IMR-90 (cell line): ENCODE measurements around the gene PVALEF. TPM values are rescaled to one million over a fixed set of nuclear protein-coding genes. Genes with fewer than 3 reads are reported as not detected.

Experiments used
- ATAC-seq: fragments of 200-7000 bp; cut with Tn5 transposase; 2 replicates; pipeline ENCODE4 v1.9.1; 2020; ENCODE audit warnings: low read depth, mild to moderate bottlenecking, moderate library complexity
- BruUV-seq: library from RNA; stranded (reverse); fragments of 400-500 nt; replicated peaks from 2 replicates; lab custom pipeline; 2021; lab: Mats Ljungman, UMichigan
- CTCF ChIA-PET: fragments of 300-600 bp; formaldehyde crosslinking; extraction: SDS; loops from one replicate; lab custom pipeline; 2021; ENCODE audit warnings: antibody characterized with exemption; lab: Yijun Ruan, JAX
- POLR2A ChIA-PET: fragments of 300-600 bp; sonication (Branson Sonifier 250); formaldehyde crosslinking; loops from one replicate; lab custom pipeline; 2022; ENCODE audit warnings: antibody characterized with exemption; ENCODE audit not compliant: unreplicated experiment; lab: Charles Lee
- DNase-seq: peaks from one replicate; pipeline ENCODE4 v3.0.0; 2013
- H2AFZ ChIP-seq: replicated peaks from 2 replicates; pipeline ENCODE3; 2013; ENCODE audit warnings: low read length, mild to moderate bottlenecking; ENCODE audit not compliant: poor library complexity
- H2AK5ac ChIP-seq: 2 replicates; pipeline ENCODE4 v1.6.1; 2013; ENCODE audit warnings: low read depth, low read length, inconsistent platforms
- H2AK9ac ChIP-seq: replicated peaks from 2 replicates; pipeline ENCODE3; 2013; ENCODE audit warnings: mild to moderate bottlenecking, low read depth, low read length, moderate library complexity; ENCODE audit not compliant: poor library complexity
- H2BK120ac ChIP-seq: 2 replicates; pipeline ENCODE4 v1.6.1; 2013; ENCODE audit warnings: low read depth, low read length, inconsistent platforms
- H2BK15ac ChIP-seq: 3 replicates; pipeline ENCODE4 v1.6.1; 2013; ENCODE audit warnings: low read depth, low read length, inconsistent platforms
- H2BK20ac ChIP-seq: 2 replicates; pipeline ENCODE4 v1.6.1; 2013; ENCODE audit warnings: low read depth, mild to moderate bottlenecking, inconsistent platforms, low read length, moderate library complexity
- H2BK5ac ChIP-seq: 2 replicates; pipeline ENCODE4 v1.6.1; 2013; ENCODE audit warnings: mild to moderate bottlenecking, low read depth, low read length, inconsistent platforms; ENCODE audit not compliant: poor library complexity, severe bottlenecking
- H3K14ac ChIP-seq: replicated peaks from 2 replicates; pipeline ENCODE4 v1.6.1; 2013; ENCODE audit warnings: low read depth, low read length, inconsistent platforms
- H3K18ac ChIP-seq: 2 replicates; pipeline ENCODE4 v1.6.1; 2013; ENCODE audit warnings: low read depth, low read length, control low read depth
- H3K23ac ChIP-seq: 2 replicates; pipeline ENCODE4 v1.6.1; 2013; ENCODE audit warnings: low read depth, low read length, inconsistent platforms
- H3K27ac ChIP-seq: 2 replicates; pipeline ENCODE4 v1.5.1; 2013; ENCODE audit warnings: mild to moderate bottlenecking, control low read depth, low read length; ENCODE audit not compliant: insufficient read depth
- H3K27me3 ChIP-seq: 2 replicates; pipeline ENCODE4 v1.6.1; 2013; ENCODE audit warnings: low read length; ENCODE audit not compliant: control insufficient read depth, insufficient read depth
- H3K36me3 ChIP-seq: 2 replicates; pipeline ENCODE4 v1.6.1; 2013; ENCODE audit warnings: low read length, mixed read lengths; ENCODE audit not compliant: control insufficient read depth, insufficient read depth
- H3K4ac ChIP-seq: 2 replicates; pipeline ENCODE4 v1.6.1; 2013; ENCODE audit warnings: low read depth, low read length, inconsistent platforms
- H3K4me1 ChIP-seq: 2 replicates; pipeline ENCODE4 v1.6.1; 2013; ENCODE audit warnings: low read length, mixed read lengths; ENCODE audit not compliant: control insufficient read depth, insufficient read depth
- H3K4me2 ChIP-seq: 2 replicates; pipeline ENCODE4 v1.6.1; 2013; ENCODE audit warnings: low read depth, mild to moderate bottlenecking, control low read depth, low read length, moderate library complexity
- H3K4me3 ChIP-seq: 2 replicates; pipeline ENCODE4 v1.5.1; 2013; ENCODE audit warnings: low read depth, mild to moderate bottlenecking, control low read depth, low read length, moderate library complexity; ENCODE audit not compliant: insufficient read depth
- H3K56ac ChIP-seq: 2 replicates; pipeline ENCODE4 v1.6.1; 2013; ENCODE audit warnings: low read length, inconsistent platforms; ENCODE audit not compliant: insufficient read depth; ENCODE audit errors: extremely low read depth
- H3K79me1 ChIP-seq, 2 experiments: 2 replicates each; pipeline ENCODE4 v1.6.1; 2013; ENCODE audit warnings: low read length in 2 of 2, inconsistent platforms in 1 of 2, low read depth in 1 of 2
- H3K9ac ChIP-seq: 2 replicates; pipeline ENCODE4 v1.6.1; 2013; ENCODE audit warnings: low read depth, low read length, control low read depth
- H3K9me1 ChIP-seq: 2 replicates; pipeline ENCODE4 v1.6.1; 2013; ENCODE audit warnings: low read length, inconsistent platforms; ENCODE audit not compliant: insufficient read depth
- H3K9me3 ChIP-seq: 2 replicates; pipeline ENCODE4 v1.6.1; 2013; ENCODE audit warnings: low read length; ENCODE audit not compliant: control insufficient read depth, insufficient read depth
- H4K20me1 ChIP-seq: 2 replicates; pipeline ENCODE4 v1.6.1; 2013; ENCODE audit warnings: low read length, inconsistent platforms; ENCODE audit not compliant: insufficient read depth
- H4K5ac ChIP-seq: 2 replicates; pipeline ENCODE4 v1.6.1; 2013; ENCODE audit warnings: mild to moderate bottlenecking, low read depth, low read length, control low read depth
- H4K8ac ChIP-seq, 2 experiments: 2 replicates each; pipeline ENCODE4 v1.6.1; 2013; ENCODE audit warnings: low read depth in 2 of 2, low read length in 2 of 2, control low read depth in 1 of 2, inconsistent platforms in 1 of 2
- H4K91ac ChIP-seq: 2 replicates; pipeline ENCODE4 v1.6.1; 2013; ENCODE audit warnings: low read depth, low read length, inconsistent platforms; ENCODE audit not compliant: insufficient read depth
- CEBPB ChIP-seq: IDR thresholded peaks from 2 replicates; pipeline ENCODE4 v1.6.1; 2012; ENCODE audit warnings: low read depth, low read length, improper control_type of control experiment
- CTCF ChIP-seq: conservative IDR thresholded peaks from 2 replicates; pipeline ENCODE4 v1.5.1; 2012; ENCODE audit warnings: mild to moderate bottlenecking, low read depth, low read length, improper control_type of control experiment
- MAZ ChIP-seq: IDR thresholded peaks from 2 replicates; pipeline ENCODE4 v1.6.1; 2012; ENCODE audit warnings: low read depth, mild to moderate bottlenecking, low read length, improper control_type of control experiment, moderate library complexity, borderline replicate concordance
- RAD21 ChIP-seq: IDR thresholded peaks from 2 replicates; pipeline ENCODE4 v1.6.1; 2012; ENCODE audit warnings: low read length, improper control_type of control experiment
- RCOR1 ChIP-seq: IDR thresholded peaks from 2 replicates; pipeline ENCODE4 v1.6.1; 2012; ENCODE audit warnings: mild to moderate bottlenecking, low read length, improper control_type of control experiment; ENCODE audit not compliant: insufficient replicate concordance
- WGBS, 2 experiments: methylation state at CpG; one replicate each; pipeline versions ENCODE4 v1.1.5 to v1.1.7; 2013; ENCODE audit warnings: missing lambda C conversion rate in 2 of 2; ENCODE audit not compliant: insufficient read length in 1 of 2; ENCODE audit errors: extremely low coverage in 2 of 2; 5-methylcytosine and 5-hydroxymethylcytosine counted together
- dilution Hi-C: fragments of 300-500 bp; cut with HindIII; formaldehyde crosslinking; loops from one replicate; pipeline ENCODE4 v1.14.3; 2018; ENCODE audit warnings: low sequenced_read_pairs; ENCODE audit not compliant: unreplicated experiment
- in situ Hi-C: fragments of 300-500 bp; cut with MboI; formaldehyde crosslinking; loops from 3 replicates; pipeline ENCODE4 v1.14.3; 2019; ENCODE audit warnings: low sequenced_read_pairs, inconsistent platforms, mixed read lengths
- intact Hi-C: fragments of 100-400 bp; cut with micrococcal nuclease; formaldehyde crosslinking; loops from 2 replicates; pipeline ENCODE4 v1.10.0; 2022
- polyA plus RNA-seq, 3 experiments: library from polyadenylated mRNA; depleted of rRNA; stranded (reverse); fragments of >200 nt; gene quantifications; 2 replicates each; pipeline ENCODE4 v1.2.3, GENCODE V29; 2012; ENCODE audit warnings: low replicate concordance in 1 of 3
- total RNA-seq: library from RNA; depleted of rRNA; stranded (reverse); fragments of >200 nt; gene quantifications from 2 replicates; pipeline ENCODE4 v1.2.3, GENCODE V29; 2012

The PVALEF gene
- total and polyA plus RNA-seq, 2 of the 4 experiments (the other 2 are of a cell fraction), result not detected

- WGBS, 2 experiments, result 85% methylated on average over 21 of the region's 39 CpGs; no CpG with 5 or more reads in 1 of the 2 experiments
- intact Hi-C loops (no loop called here), dilution Hi-C loops (no loop called here), in situ Hi-C loops (no loop called here)
- DNase-seq, result no peak
- peaks cover 39% of the 10 kb centered on the region for H3K27me3 ChIP-seq
- H4K20me1 ChIP-seq, result no peaks in the 10 kb centered on the region
- no peak overlapping the region for H3K27ac ChIP-seq
- no peak overlapping the region for H2BK20ac ChIP-seq
- H2AK9ac ChIP-seq, result no peak overlapping the region
- H4K8ac ChIP-seq, result no peak overlapping the region
- no peak overlapping the region for H3K4me3 ChIP-seq
- no peaks in the 10 kb centered on the region for H3K36me3 ChIP-seq
- H3K9me3 ChIP-seq, result no peaks in the 10 kb centered on the region
- no peaks in the 10 kb centered on the region for H3K9me1 ChIP-seq
- H2BK15ac ChIP-seq, result no peak overlapping the region
- no peak overlapping the region for H3K9ac ChIP-seq
- H4K5ac ChIP-seq, result no peak overlapping the region
- no peak overlapping the region for H3K23ac ChIP-seq
- H2BK5ac ChIP-seq, result no peak overlapping the region
- BruUV-seq, result no TSS peak
- ChIA-PET CTCF (no interaction called here), POLR2A (interaction anchor here (0.6 kb wide), 1 partner anchor 99 kb away, joined by 3 read pairs; the partner anchor contains the start of gene CEP131)
- H3K4ac ChIP-seq, result no peak overlapping the region
- no peak overlapping the region for H4K91ac ChIP-seq
- no peak overlapping the region for H2AFZ ChIP-seq
- peaks cover 3% of the 10 kb centered on the region for H3K4me1 ChIP-seq
- no peak for ATAC-seq
- H3K79me1 ChIP-seq, result no peaks in the 10 kb centered on the region
- H3K4me2 ChIP-seq, result no peak overlapping the region
- H2AK5ac ChIP-seq, result no peak overlapping the region
- TF ChIP-seq CEBPB (no peak), MAZ (no peak), RCOR1 (no peak), RAD21 (no peak), CTCF (no peak)
- H3K14ac ChIP-seq, result no peak overlapping the region
- no peak overlapping the region for H3K56ac ChIP-seq
- H2BK120ac ChIP-seq, result no peak overlapping the region
- H3K18ac ChIP-seq, result no peak overlapping the region
These were observed 42.0 kb upstream of the PVALEF start for GRCh38 chr17:81123052-81124048.
